Breast epithelium (tissue), 3 donors: ENCODE data around the gene E2F3.

Experiments used
- POLR2AphosphoS5 ChIP-seq, 3 donors: sonication (generic); formaldehyde crosslinking; IDR thresholded peaks; one replicate each; pipeline ENCODE4 v1.6.1; 2017; ENCODE audit warnings: antibody characterized with exemption in 3 of 3
- TF ChIP-seq, protein P1 (sequence below), 3 donors: fragments of 450-650 bp; IDR thresholded peaks; one replicate each; pipeline ENCODE4 v1.5.1; 2016 to 2017; ENCODE audit warnings: antibody characterized with exemption in 3 of 3, mild to moderate bottlenecking in 3 of 3, moderate library complexity in 3 of 3

DNA sequence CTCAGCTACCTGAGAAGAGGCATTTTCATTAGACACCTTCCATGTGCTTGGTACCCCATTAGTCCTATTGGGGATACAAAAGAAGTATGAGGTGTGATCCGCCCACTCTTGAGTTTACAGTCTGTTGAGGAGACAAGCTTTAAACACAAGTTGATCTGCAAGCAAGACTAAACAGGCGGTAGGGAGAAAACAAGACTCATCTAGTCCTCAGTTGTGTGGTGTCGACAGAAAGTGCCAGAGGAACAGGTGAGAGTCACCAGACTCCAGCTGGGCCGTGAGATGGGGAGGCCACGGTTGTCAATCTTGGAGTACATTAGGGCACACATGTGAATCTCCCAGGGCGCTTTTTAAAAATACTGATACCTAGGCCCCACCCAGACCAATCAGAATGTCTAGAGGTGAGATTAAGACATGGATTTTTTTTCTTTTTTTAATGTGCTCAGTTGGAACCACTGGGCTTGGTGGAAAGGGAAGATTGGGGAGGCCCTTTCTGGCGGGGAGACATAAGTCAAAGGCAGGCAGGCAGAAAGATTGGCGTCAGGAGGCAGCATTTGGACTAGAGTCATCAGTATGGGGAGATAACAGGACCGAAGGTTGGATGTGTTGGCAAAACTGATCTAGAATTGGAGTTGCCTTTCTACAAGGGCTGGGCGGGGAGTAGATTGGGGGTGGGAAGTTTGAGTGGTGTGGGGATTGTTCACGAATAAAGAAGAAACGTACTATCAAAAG, 10.4 kb downstream of the E2F3 start:
- TF ChIP-seq, protein P1, sequence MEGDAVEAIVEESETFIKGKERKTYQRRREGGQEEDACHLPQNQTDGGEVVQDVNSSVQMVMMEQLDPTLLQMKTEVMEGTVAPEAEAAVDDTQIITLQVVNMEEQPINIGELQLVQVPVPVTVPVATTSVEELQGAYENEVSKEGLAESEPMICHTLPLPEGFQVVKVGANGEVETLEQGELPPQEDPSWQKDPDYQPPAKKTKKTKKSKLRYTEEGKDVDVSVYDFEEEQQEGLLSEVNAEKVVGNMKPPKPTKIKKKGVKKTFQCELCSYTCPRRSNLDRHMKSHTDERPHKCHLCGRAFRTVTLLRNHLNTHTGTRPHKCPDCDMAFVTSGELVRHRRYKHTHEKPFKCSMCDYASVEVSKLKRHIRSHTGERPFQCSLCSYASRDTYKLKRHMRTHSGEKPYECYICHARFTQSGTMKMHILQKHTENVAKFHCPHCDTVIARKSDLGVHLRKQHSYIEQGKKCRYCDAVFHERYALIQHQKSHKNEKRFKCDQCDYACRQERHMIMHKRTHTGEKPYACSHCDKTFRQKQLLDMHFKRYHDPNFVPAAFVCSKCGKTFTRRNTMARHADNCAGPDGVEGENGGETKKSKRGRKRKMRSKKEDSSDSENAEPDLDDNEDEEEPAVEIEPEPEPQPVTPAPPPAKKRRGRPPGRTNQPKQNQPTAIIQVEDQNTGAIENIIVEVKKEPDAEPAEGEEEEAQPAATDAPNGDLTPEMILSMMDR (IDR thresholded peaks at IDR 0.05): no peak
- TF ChIP-seq POLR2AphosphoS5 (IDR thresholded peaks at IDR 0.05): no peak
